RKO (cell line): ENCODE measurements around the gene TMEM240.
A peak's percentile ranks its signal among the peaks of the same experiment; 100 is the strongest.
"Not testable (repeated sequence)": the region's sequence is repeated elsewhere in the genome, so short reads cannot be mapped to it uniquely, and the experiment has no call there.

ENCODE experiments used
- DNase-seq: peaks from one replicate; pipeline ENCODE4 v3.0.0-alpha.2; 2016; ENCODE audit warnings: low spot score

Gene TMEM240

DNA sequence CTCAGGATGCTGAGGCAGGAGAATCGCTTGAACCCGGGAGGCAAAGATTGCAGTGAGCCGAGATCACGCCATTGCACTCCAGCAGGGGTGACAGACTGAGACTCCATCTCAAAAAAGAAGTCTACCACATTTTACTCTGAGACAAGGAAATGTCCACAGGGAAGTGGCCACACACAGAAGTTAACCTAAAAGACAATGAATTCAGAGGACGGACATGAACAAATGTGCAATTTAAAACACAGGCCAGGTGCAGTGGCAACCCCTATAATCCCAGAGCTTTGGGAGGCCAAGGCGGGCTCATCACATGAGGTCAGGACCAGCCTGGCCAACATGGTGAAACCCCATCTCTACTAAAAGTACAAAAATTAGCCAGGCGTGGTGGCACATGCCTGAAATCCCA is 17.3 kb upstream of the TMEM240 start:
- DNase-seq: not testable (repeated sequence)

DNA sequence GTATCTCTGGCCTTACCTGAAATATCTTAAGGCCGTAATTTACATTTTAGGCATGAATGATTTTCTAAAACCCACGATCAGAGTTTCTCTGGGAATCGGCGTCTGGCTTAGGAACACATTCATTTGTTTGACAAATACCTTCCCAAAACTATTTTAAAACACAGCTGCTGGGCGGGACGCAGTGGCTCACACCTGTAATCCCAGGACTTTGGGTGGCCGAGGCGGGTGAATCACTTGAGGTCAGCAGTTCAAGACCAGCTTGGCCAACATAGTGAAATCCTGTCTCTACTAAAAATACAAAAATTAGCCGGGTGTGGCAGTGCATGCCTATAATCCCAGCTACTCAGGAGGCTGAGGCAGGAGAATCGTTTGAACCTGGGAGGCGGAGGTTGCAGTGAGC is 16.5 kb upstream of the TMEM240 start:
- not testable (repeated sequence) for DNase-seq

DNA sequence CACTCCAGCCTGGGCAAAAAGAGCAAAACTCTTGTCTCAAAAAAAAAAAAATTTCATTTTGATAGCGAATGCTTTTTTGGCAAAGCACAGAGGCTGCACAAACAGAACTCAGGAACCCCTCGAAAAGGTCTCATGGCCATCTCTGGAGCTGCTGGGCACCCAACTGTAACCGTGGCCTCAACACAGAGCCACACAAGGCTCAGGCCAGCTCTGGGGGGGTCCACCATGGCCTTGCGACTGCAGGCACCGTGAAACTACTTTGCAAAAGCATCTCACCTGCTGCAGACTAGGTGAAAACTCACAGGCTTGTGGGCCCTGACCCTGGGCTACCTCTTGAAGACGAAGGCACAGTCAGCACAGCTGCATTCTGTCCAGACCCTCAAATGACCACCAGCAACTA is 16.1 kb upstream of the TMEM240 start:
- no peak for DNase-seq

DNA sequence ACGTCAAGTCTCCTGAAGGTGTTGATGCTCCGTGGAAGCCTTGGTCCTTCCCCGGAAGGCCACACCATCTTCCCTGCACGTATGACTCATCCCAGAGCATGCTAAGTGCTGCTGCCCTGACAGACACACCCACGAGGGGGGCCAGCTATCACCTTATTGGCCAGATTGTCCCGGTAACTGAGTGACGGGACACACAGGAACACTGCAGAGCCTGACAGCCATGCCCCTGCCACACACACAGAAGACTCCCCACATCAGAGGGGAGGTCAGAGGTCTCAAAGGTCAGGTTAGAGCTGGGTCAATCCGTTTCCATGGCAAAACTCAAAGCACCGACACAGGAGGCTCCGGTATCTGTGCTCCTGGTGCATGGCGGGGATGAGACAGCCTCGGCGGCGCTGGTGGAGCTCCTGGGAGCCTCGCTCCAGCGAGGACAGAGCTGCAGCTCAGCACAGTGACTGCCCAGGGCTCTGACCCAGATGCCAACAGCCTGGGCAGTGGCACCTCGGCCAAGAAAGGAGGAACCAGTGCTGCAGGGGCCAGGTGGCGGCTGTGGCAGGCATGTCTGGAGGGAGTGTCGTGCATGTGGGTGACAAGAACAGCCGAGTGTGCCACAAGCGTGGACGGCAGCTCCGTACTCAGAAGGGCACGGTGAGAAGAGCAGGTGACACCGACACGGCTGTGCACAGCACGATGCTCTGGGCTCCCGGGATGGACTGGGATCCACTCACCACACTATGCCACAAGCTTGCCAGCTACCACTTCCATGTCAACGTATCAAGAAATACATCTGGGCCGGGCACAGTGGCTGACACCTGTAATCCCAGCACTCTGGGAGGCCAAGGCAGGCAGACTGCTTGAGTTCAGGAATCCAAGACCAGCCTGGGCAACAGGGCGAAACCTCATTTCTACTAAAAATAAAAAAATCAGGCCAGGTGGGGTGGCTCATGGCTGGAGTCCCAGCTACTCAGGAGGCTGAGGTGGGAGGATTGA is 14.8 kb upstream of the TMEM240 start:
- peak; percentile 38 for DNase-seq

DNA sequence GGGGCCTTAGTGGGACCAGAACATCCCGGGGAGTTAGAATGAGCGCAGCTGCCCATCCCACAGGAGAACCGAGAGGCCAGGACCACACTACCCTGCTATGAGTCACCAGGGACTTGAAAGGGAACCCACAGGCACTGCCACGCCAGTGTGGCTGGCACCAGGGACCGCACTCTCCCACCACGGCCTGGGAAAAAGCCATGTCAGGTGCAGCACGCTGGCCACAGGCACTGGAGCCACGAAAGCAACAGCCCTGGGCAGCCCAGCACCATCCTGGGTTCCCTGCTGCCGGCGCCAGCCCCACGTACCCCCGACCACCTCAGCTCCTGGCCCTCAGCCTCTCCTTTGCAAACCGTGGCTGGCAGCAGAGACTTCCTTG is 14.1 kb upstream of the TMEM240 start:
- DNase-seq: no peak

DNA sequence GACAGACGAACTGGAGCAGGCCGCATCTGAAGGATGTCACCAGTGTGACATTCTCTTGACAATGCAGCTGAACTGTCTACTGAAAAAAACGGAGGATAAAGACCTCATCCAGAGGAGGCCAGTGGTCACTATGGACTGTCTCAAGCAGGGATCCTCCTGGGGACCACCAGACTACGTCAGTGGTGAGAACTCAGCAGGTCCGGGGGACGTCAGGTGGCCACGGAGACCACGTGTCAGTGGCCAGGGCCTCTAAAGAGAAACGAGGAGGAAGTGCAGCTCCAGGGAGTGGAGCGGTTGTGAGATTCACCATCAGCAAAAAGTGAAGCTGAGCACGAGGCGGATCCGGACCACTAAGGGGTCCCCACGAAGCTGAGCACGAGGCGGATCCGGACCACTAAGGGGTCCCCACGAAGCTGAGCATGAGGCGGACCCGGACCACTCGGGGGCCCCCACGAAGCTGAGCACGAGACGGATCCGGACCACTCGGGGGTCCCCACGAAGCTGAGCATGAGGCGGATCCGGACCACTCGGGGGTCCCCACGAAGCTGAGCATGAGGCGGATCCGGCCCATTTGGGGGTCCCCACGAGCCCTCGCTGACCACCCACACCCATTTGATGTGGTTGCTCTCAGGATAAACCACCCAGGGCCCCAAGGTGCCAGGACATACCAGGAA is 13.5 kb upstream of the TMEM240 start:
- DNase-seq: no peak

DNA sequence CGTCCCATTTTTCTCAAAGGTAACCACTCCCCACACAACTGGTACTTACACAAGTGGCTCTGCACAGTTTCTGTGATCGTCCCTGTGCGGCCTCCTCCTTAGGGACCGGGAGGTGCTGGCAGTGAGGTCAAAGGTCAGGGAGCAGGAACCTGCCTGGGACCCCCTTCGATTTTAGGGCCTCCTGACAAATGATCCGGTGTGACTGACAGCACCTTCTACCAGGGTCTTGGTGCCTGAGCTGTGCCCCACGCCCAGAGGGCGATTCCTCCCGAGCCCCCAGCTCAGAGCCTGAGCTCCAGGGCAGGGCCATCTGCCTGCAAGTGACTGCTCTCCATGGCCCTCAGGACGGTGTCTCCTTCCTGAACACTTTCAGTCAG is 11.8 kb upstream of the TMEM240 start:
- DNase-seq: no peak

DNA sequence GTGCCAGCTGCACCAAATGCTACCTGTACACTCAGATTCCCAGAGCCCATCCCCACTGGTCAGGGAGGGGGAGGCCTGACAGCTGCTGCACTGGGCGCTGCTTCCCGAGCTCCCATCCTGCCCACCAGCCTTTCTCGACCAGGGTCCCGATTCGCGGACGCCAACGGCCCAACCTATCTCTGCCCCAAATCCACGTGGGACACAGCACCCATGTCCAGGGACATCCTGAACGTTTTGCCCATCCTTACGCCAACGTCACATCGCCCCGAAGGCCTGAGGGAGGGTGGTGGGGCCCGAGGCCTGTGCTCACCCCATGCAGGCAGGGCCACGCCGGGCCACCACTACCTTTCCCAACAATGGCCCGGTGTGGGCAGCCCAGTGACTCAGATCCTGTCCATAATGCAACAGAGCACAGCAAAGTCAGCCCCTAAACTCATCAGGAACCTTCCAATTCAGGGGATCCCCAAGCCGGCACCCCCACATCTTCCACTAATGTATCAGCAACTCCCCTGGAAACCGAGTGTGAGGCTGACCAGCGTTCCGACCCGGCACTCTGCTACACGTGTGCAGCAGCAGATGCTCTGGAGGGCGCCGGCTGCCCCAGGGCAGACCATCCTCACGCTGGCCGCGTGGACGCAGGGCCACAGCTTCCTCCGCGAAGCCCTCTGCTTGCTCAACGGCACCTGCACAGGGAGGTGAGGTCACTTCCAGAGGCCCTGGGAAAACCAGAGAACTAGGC is 11.3 kb upstream of the TMEM240 start:
- DNase-seq: no peak

DNA sequence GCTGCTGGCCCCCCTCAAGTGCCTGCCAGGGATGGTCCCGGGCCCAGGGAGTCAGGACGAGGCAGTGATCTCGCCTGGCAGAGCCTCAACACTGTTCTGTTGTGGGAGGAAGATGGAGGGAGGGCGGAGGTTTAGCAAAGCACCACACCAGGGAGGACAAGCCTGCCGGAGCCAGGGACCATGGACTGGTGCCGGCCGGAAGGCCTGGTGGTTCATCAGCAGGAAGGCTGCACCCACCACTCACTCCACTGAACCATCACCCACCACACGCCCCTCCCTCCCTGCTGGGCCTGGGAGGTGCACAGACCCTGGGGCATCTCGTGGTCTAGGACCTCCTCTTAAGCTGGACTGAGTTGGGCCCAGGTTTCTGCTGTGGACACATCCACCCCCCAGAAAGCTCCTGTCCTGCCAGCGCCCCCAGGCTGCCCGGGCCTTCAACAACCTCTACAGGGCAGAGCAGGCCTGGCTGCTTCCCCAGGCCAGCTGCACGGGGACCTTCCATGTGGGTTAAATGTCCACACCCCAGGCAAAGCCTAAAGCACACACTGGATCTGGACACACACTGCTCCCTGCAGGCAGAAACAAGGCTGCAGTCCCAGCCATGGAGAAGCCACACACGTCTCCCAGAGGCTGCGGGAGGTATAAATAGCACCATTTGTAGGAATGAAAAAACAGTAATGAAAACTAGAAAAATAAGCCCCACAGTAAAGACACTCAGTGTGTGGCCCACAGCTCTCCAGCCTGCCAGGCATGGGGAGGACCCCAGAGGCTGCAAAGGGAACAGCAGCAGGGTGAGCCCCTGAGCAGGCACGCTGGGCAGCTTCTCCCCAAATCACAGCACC is 10.4 kb upstream of the TMEM240 start:
- DNase-seq: peak; percentile 34

DNA sequence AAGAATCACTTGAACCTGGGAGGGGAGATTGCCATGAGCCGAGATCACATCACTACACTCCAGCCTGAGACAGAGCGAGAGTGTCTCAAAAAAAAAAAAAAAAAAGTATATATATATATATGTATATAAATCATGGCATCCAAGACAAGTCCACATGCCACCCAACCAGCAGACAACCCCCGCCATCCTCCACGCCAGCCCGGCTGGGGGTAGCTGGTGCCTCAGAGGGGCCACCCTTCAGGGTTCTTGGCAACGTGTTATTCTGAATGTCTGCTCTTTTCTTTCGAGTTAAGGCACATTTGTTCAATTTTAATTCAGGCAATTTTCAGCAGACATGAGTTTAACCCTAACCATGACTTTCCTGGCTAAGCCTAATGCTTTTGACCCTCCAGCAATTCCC is 9.7 kb upstream of the TMEM240 start:
- no peak for DNase-seq

DNA sequence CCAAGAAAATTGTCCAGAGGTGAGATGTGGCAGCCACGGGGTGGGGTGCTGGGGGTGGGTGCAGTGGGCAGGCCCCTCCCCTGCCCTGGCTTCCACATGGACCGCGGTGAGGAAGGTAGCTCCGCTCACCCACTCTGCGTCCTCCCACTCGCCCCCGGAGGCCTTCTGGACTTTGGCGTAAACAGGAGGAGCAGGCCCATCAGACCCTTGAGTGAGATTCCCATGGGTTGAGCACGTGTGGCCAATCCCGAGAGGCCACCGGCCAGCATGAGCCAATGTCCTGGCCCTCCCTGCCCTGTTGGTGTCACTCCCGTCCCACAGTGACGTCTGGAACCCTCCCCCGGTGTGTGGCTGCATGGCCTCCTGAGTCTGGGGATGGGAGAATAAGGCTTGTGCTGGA is 8.2 kb upstream of the TMEM240 start:
- DNase-seq: no peak

DNA sequence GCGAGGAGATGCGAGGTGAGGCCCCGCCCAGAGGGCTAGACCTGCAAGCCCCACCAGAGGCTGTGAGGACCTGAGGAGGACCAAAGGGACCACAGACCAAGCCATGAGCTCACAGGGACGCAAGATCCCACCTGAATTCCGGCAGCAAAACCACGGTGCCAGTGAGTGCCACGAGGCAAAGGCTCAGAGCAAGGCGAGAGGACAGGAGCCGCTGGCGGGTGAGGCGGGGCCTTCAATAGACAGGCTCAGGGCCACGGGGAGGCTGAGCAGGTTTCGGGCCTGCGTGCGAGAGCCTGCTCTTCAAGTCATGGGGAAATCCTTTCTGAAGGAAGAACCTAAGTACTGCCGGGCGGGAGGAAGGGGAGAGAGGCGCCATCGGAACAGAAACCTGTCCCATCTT is 7.1 kb upstream of the TMEM240 start:
- DNase-seq: no peak

DNA sequence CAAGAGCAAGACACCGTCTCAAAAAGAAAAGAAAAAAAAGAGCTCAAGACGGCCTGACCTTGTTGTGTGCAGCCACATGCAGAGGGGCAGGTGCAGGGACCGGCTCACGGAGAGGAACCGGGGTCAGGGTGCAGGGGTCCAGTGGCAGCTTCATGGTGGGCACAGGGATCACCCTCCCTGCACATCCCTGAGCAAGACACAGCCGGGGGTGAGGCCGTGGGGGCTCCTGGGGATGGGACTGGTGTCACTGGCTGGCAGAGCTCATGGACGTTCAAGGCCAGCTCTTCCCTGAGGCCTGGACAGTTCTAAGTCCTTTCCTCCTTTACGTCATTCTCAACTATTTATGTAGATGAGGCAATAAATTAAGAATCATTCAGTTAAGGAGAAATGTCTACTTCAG is 6.6 kb upstream of the TMEM240 start:
- no peak for DNase-seq

DNA sequence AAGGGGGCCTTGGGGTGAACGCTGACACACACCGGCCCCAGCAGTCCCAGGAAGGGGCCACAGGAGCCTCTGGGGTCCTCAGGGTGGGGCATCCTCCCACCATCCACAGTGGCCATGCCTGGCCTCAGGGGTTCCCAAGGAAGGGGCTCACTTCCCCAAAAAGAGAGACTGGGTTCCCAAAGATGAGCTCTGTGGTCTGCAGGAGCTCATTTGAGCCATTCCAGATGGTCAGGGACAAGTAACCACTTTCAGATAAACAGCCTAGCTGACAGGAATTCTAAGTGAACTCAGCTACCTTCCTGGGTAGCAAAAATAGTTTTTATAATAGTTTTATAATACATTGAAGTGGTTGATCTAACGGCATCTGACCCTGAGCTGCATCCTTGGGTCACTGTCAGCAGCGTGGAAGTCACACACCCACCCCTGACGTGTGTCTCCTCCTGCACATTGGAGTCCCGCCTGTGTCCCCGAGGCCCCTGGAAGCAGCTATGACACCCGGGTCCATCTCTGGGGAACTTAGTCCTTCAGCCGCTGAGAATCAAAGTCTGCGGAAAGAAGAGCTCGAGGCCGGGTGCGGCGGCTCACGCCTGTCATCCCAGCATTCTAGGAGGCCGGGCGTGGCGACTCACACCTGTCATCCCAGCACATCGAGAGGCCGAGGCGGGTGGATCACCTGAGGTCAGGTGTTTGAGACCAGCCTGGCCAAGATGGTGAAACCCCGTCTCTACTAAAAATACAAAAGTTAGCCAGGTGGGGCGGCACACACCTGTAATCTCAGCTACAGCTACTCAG is 5.7 kb upstream of the TMEM240 start:
- no peak for DNase-seq

DNA sequence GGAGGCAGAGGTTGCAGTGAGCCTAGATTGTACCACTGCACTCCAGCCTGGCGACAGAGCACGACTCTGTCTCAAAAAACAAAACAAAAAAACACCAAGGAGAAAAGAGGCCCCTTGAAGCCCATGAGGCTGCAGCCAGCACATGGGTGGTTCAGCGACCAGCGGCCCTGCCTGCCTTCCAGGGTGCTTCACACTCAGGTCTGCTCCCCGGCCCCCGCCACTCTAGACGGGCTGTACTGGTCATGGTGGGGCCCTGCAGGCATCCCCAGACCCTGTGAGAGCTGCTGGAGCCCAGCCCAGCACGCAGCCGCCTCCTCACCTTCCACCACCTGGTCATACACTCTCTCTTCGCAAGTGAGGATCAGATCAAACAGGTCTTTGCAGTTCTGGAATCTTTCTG is 4.1 kb upstream of the TMEM240 start:
- no peak for DNase-seq

DNA sequence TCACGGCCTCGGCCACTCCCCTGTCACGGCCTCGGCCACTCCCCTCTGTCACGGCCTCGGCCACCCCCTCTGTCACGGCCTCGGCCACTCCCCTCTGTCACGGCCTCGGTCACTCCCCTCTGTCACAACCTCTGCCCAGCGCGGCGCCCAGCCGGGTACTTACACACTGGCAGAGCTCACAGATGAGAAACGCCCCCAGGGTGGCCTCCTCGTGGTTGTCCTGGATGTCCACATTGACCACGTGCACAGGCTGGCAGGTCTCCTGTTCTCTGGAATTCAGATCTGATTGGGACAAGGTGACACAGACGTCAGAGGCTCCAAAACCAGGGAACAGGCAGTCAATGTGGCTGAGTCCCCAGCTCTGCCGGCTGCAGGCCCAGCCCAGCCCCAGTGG is 3.3 kb upstream of the TMEM240 start:
- DNase-seq: no peak

DNA sequence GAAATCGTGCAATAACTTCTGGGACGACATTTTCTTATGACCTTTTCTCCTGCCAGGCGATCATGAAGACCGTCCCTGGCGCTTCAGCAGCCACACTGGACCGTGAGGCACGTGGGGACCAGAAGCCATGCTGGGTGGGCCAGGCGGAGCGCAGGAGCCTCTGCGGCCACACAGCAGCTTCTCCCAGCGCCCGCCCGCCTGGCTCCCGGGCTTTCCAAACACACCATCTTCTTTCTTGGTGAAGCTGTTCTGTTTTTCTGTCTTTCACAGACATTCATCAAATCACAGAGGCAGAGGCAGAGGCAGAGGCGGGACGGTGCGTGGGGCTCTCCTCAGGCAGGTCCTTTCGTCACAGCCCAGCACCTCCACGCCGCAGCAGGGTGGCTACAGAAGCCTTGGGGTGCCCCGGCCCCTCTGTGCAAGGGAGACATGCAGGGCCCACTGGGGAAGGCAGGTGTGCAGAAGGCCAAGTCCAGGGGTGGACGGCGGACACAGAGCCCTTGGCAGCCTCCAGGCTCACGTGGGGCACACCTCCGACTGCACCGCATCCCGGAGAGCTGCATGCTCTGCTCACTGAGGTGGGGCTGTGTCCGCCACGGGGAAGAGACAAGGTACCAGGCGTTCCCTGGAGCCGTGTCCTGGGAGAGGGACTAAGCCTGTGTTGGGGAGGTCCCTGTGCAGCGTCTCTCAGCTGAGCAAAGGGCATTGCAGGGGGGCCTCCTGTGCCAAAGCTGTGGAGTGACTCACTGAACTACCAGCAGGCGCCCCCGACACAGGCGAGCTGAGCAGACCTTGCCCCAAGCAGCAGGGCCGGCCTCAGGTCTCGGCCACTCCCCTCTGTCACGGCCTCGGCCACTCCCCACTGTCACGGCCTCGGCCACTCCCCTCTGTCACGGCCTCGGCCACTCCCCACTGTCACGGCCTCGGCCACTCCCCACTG is 2.6 kb upstream of the TMEM240 start:
- no peak for DNase-seq

DNA sequence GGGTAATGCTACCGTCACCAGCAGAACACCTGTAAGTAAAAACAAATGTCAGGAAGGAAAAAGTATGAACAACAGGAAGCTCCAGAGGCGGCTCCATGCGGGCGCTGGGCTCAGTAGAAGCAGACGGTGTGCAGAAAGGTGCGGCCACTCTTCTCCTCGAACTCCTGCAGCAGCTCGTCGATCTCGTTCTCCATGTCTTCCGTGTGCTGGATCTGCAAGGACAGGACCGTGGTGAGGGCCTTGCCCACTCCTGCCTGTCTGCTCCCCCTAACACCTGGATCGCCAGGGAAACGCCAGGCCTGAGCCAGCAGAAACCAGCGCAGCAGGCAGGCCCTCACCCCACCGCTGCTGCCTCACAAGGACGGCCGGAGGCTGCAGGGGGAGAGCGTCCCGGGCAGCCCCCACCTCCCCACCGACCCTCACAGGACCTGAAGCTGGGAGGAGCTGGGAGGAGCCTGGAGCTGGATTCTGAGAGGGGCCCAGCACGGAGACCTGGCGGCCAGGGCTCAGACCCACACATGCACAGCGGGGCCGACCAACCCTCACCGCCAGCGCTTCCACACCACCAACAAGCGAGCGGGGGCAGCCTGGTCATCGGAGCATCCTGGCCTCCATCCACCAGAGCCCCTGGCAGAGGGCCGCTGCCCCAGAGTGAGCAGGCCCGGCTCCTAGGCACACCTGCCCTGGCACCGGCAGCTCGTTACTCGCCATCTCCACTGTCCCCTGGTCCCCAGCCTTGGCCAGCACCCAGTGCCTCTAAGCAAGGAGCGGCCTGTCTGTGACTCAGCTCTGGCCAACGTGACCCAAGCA is 1.7 kb upstream of the TMEM240 start:
- no peak for DNase-seq
